ENCODE results near the gene ZBTB14. TPM values are rescaled to one million over a fixed set of nuclear protein-coding genes. Genes with fewer than 3 reads are reported as not detected.

Gene ZBTB14
- 1 to 10 TPM; 6.1 to 8.4 TPM for total RNA-seq

- Histone ChIP-seq H3K36me3 (peaks cover 9% of the 10 kb centered on the region), H3K4me3 (peak within 1 kb of the TSS; percentile 93), H3K27me3 (replicated peaks; ENCODE audit: insufficient read depth) (no peaks in the 10 kb centered on the region), H3K4me1 (ENCODE audit: control insufficient read depth in 1 of 2, low read depth in 2 of 2) (peaks cover 0 to 12% of the 10 kb centered on the region in 2 donors), H3K9me3 (no peaks in the 10 kb centered on the region), H3K27ac (peak within 1 kb of the TSS; percentile 93 to 97)
- ATAC-seq (ENCODE audit: insufficient number of reproducible peaks, low FRiP score, low read depth) (peak; percentile 31), DNase-seq (ENCODE audit: low spot score) (no peak)
- no peak for TF ChIP-seq CTCF (IDR thresholded peaks at IDR 0.05)
Observed at GRCh38 chr18:5295231-5295920, at the start of gene ZBTB14. Gene ZBTB14, minus strand, starts transcription at chr18:5295726. Its CDS starts 2,480 bp downstream, at chr18:5293246.

- H3K4me1 ChIP-seq (ENCODE audit: control insufficient read depth in 1 of 2, low read depth in 2 of 2): no peaks in the 10 kb centered on the region
- no peaks in the 10 kb centered on the region for H3K9me3 ChIP-seq
- H3K27me3 ChIP-seq (replicated peaks; ENCODE audit: insufficient read depth): no peaks in the 10 kb centered on the region
- no peak overlapping the region for H3K4me3 ChIP-seq
- DNase-seq (ENCODE audit: low spot score) (no peak), ATAC-seq (ENCODE audit: insufficient number of reproducible peaks, low FRiP score, low read depth) (no peak)
- H3K36me3 ChIP-seq: no peaks in the 10 kb centered on the region
- TF ChIP-seq CTCF (IDR thresholded peaks at IDR 0.05): no peak
- H3K27ac ChIP-seq: no peak overlapping the region
Observed at GRCh38 chr18:5339202-5339834, 43.8 kb upstream of the ZBTB14 start.

- Histone ChIP-seq H3K4me3 (no peak overlapping the region), H3K4me1 (ENCODE audit: control insufficient read depth in 1 of 2, low read depth in 2 of 2) (no peaks in the 10 kb centered on the region), H3K36me3 (no peaks in the 10 kb centered on the region), H3K27ac (no peak overlapping the region), H3K9me3 (no peaks in the 10 kb centered on the region), H3K27me3 (replicated peaks; ENCODE audit: insufficient read depth) (no peaks in the 10 kb centered on the region)
- no peak for TF ChIP-seq CTCF (IDR thresholded peaks at IDR 0.05)
- DNase-seq (ENCODE audit: low spot score) (no peak), ATAC-seq (ENCODE audit: insufficient number of reproducible peaks, low FRiP score, low read depth) (no peak)
Observed at GRCh38 chr18:5334456-5335075, 39.0 kb upstream of the ZBTB14 start.

GRCh38 chr18:5318061-5318700 is 22.7 kb upstream of the ZBTB14 start:
- Histone ChIP-seq H3K4me1 (ENCODE audit: control insufficient read depth in 1 of 2, low read depth in 2 of 2) (no peaks in the 10 kb centered on the region), H3K9me3 (no peaks in the 10 kb centered on the region), H3K27ac (no peak overlapping the region), H3K36me3 (no peaks in the 10 kb centered on the region), H3K27me3 (replicated peaks; ENCODE audit: insufficient read depth) (no peaks in the 10 kb centered on the region), H3K4me3 (no peak overlapping the region)
- no peak for ATAC-seq (ENCODE audit: insufficient number of reproducible peaks, low FRiP score, low read depth)
- no peak for DNase-seq (ENCODE audit: low spot score)
- no peak for TF ChIP-seq CTCF (IDR thresholded peaks at IDR 0.05)

GRCh38 chr18:5317186-5317585 is 21.7 kb upstream of the ZBTB14 start:
- Histone ChIP-seq H3K4me1 (ENCODE audit: control insufficient read depth in 1 of 2, low read depth in 2 of 2) (no peaks in the 10 kb centered on the region), H3K9me3 (no peaks in the 10 kb centered on the region), H3K27me3 (replicated peaks; ENCODE audit: insufficient read depth) (no peaks in the 10 kb centered on the region), H3K36me3 (no peaks in the 10 kb centered on the region), H3K4me3 (no peak overlapping the region), H3K27ac (no peak overlapping the region)
- DNase-seq (ENCODE audit: low spot score) (no peak), ATAC-seq (ENCODE audit: insufficient number of reproducible peaks, low FRiP score, low read depth) (no peak)
- TF ChIP-seq CTCF (IDR thresholded peaks at IDR 0.05): no peak
